Brain microvascular endothelial cell (primary cell): ENCODE data around the gene TMTC1.

Source experiments
- DNase-seq: peaks from one replicate; pipeline ENCODE4 v3.0.0-alpha.2; 2020
- H3K27ac ChIP-seq: fragments of 250-450 bp; sonication (Bioruptor Pico); 2 replicates; pipeline ENCODE4 v1.5.1; 2020; ENCODE audit warnings: mild to moderate bottlenecking, moderate library complexity
- H3K27me3 ChIP-seq: fragments of 250-450 bp; sonication (Bioruptor Pico); replicated peaks from 2 replicates; pipeline ENCODE4 v1.5.1; 2020; ENCODE audit warnings: mild to moderate bottlenecking
- H3K36me3 ChIP-seq: fragments of 250-450 bp; sonication (Bioruptor Pico); replicated peaks from 2 replicates; pipeline ENCODE4 v1.5.1; 2020; ENCODE audit warnings: mild to moderate bottlenecking
- H3K4me3 ChIP-seq: 2 replicates; pipeline ENCODE4 v1.5.1; 2011; ENCODE audit warnings: low read depth, mild to moderate bottlenecking, control low read depth, low read length, moderate library complexity
- CTCF ChIP-seq: IDR thresholded peaks from 2 replicates; pipeline ENCODE4 v1.5.1; 2011; ENCODE audit warnings: low read depth, mild to moderate bottlenecking, moderate library complexity, low read length, control low read depth, inconsistent platforms; ENCODE audit errors: missing control alignments
- in situ Hi-C: cut with HindIII; loops from 2 replicates; pipeline ENCODE4 v1.10.0; 2017; ENCODE audit warnings: low sequenced_read_pairs, low pct_ligation_motif_present

Gene TMTC1

GRCh38 chr12:29695800-29696199 lies 87.9 kb downstream of the TMTC1 start:
- Histone ChIP-seq H3K27me3 (no peaks in the 10 kb centered on the region), H3K27ac (no peak overlapping the region), H3K36me3 (no peaks in the 10 kb centered on the region), H3K4me3 (no peak overlapping the region)
- no peak for DNase-seq
- in situ Hi-C loops, result no loop called here
- no peak for TF ChIP-seq CTCF

GRCh38 chr12:29695026-29695425 lies 88.7 kb downstream of the TMTC1 start:
- in situ Hi-C loops, result no loop called here
- no peaks in the 10 kb centered on the region for H3K27me3 ChIP-seq
- no peak overlapping the region for H3K27ac ChIP-seq
- H3K4me3 ChIP-seq, result no peak overlapping the region
- H3K36me3 ChIP-seq, result no peaks in the 10 kb centered on the region
- TF ChIP-seq CTCF, result no peak
- no peak for DNase-seq

DNA sequence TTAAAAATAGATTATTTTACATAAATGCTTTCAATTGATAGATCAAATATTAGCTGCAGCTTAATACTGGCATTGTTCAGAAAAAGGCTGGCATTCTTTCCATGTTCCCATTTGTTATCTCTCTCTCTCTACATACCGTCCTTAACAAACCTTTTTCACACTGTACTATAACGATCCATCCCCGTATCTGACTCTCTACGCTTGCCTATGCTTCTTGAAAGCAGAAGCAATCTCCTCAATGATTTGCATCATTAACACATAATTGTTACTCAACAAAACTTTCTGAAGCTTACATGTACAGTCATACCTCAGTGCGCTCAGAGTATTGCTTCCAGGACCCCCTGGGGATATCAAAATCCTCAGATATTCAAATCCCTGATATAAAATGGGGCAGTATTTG lies 89.7 kb downstream of the TMTC1 start:
- no peak for DNase-seq
- H3K27ac ChIP-seq, result no peak overlapping the region
- H3K4me3 ChIP-seq, result no peak overlapping the region
- in situ Hi-C loops, result no loop called here
- H3K36me3 ChIP-seq, result no peaks in the 10 kb centered on the region
- no peak for TF ChIP-seq CTCF
- no peaks in the 10 kb centered on the region for H3K27me3 ChIP-seq

GRCh38 chr12:29692237-29692636 lies 91.5 kb downstream of the TMTC1 start:
- Histone ChIP-seq H3K36me3 (no peaks in the 10 kb centered on the region), H3K27ac (no peak overlapping the region), H3K27me3 (no peaks in the 10 kb centered on the region), H3K4me3 (no peak overlapping the region)
- DNase-seq, result no peak
- in situ Hi-C loops, result no loop called here
- TF ChIP-seq CTCF, result no peak

DNA sequence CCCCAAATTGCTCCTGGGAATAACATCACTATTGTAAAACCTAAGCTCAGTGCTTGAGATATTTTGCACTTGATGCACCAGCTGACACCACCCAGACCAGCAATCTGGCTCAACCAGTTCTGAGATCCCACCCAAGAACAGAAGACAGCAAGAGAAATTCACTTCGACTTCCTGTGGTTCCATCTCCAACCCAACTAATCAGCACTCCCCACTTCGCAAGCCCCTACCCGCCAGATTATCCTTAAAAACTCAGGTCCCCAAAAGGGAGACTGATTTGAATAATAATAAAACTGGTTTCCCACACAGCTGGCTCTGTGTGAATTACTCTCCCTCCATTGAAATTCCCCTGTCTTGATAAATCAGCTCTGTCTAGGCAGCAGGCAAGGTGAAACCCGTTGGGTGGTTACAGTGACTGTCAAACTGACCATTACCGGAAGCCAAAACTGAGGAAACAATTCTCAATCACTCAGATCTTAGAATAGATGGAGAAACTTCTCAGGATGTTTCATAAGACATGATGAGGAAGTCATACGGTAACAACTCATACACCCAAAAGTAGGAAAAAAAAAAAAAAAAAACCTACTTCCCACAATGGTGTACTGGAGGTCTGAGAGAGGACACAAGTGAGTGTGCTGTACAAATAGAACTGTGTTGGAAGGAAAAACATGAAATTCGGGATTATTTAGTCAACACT lies 92.4 kb downstream of the TMTC1 start:
- no peak for TF ChIP-seq CTCF
- Histone ChIP-seq H3K36me3 (no peaks in the 10 kb centered on the region), H3K27ac (no peak overlapping the region), H3K4me3 (no peak overlapping the region), H3K27me3 (no peaks in the 10 kb centered on the region)
- in situ Hi-C loops, result no loop called here
- DNase-seq, result no peak

- Histone ChIP-seq H3K36me3 (no peaks in the 10 kb centered on the region), H3K27me3 (no peaks in the 10 kb centered on the region), H3K27ac (no peak overlapping the region), H3K4me3 (no peak overlapping the region)
- in situ Hi-C loops, result no loop called here
- no peak for DNase-seq
- no peak for TF ChIP-seq CTCF
Observed at GRCh38 chr12:29690728-29691127, 93.0 kb downstream of the TMTC1 start.
